ENCODE results near the gene ZNF629.

- no peak for TF ChIP-seq EZH2phosphoT487 (IDR thresholded peaks at IDR 0.05; ENCODE audit: insufficient read depth, low read depth)
- no peak for TF ChIP-seq EZH2 (IDR thresholded peaks at IDR 0.05; ENCODE audit: insufficient read depth, poor library complexity, severe bottlenecking)
Measured at GRCh38 chr16:30834130-30834740, 47.2 kb upstream of the ZNF629 start.
